HG02852 (cell line): ENCODE measurements around the gene LRRC59.

ENCODE experiments used
- ATAC-seq: cut with Tn5 transposase; IDR thresholded peaks from one replicate; pipeline ENCODE4 v1.9.1; 2021; ENCODE audit warnings: mild to moderate bottlenecking, moderate library complexity; ENCODE audit not compliant: unreplicated experiment

The LRRC59 gene

GRCh38 chr17:50363217-50364060, 33.9 kb downstream of the LRRC59 start:
- no peak for ATAC-seq

GRCh38 chr17:50362661-50363060, 34.7 kb downstream of the LRRC59 start:
- ATAC-seq = no peak

GRCh38 chr17:50361561-50362480, 35.5 kb downstream of the LRRC59 start:
- no peak for ATAC-seq

- ATAC-seq = no peak
Observed at GRCh38 chr17:50360486-50361115, 36.7 kb downstream of the LRRC59 start.

- ATAC-seq = no peak
Observed at GRCh38 chr17:50359998-50360461, 37.3 kb downstream of the LRRC59 start.

- ATAC-seq = no peak
Observed at GRCh38 chr17:50359005-50359699, 38.2 kb downstream of the LRRC59 start.

- no peak for ATAC-seq
Observed at GRCh38 chr17:50358177-50358576, 39.1 kb downstream of the LRRC59 start.

- no peak for ATAC-seq
Observed at GRCh38 chr17:50356892-50357510, 40.3 kb downstream of the LRRC59 start.

- ATAC-seq = no peak
Observed at GRCh38 chr17:50356418-50356817, 40.9 kb downstream of the LRRC59 start.

GRCh38 chr17:50355701-50356341, 41.5 kb downstream of the LRRC59 start:
- ATAC-seq = no peak

GRCh38 chr17:50355336-50355700, 42.0 kb downstream of the LRRC59 start:
- no peak for ATAC-seq

GRCh38 chr17:50354776-50355175, 42.5 kb downstream of the LRRC59 start:
- ATAC-seq = no peak

GRCh38 chr17:50354198-50354597, 43.1 kb downstream of the LRRC59 start:
- ATAC-seq = no peak

- ATAC-seq = no peak
Observed at GRCh38 chr17:50353600-50354195, 43.6 kb downstream of the LRRC59 start.

- no peak for ATAC-seq
Observed at GRCh38 chr17:50352693-50353599, 44.4 kb downstream of the LRRC59 start.

GRCh38 chr17:50352072-50352692, 45.1 kb downstream of the LRRC59 start:
- ATAC-seq = no peak

GRCh38 chr17:50350733-50351132, 46.6 kb downstream of the LRRC59 start:
- no peak for ATAC-seq

GRCh38 chr17:50349243-50349600, 48.1 kb downstream of the LRRC59 start:
- ATAC-seq = no peak
